ENCODE data around the gene CFAP65. TPM values are rescaled to one million over a fixed set of nuclear protein-coding genes. Genes with fewer than 3 reads are reported as not detected.
A peak's percentile ranks its signal among the peaks of the same experiment; 100 is the strongest.

The CFAP65 gene
- total and polyA plus RNA-seq, 2 of the 13 experiments (the other 11 are each of a cell fraction or from before 2014, with no cell fraction given), result 0.05 TPM; not detected in 1

DNA sequence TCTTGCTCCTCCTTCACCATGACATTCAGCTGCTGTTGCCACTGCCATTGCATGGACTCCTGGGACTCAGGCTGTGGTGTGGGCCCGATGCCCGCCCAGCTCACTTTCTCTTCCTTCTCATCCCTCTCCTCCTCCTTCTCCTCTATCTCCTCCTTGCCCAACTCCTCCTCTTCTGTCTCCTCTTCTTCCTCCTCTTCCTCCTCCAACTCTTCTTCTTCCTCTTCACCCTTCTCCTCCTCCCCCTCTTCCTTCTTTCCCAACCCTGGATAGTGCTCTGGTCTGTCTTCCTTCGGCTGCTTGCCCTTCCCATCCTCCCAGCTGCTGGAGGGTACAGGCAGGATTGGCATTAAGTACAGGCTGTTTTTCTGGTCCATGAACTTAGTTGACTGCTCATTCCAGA, 37.3 kb downstream of the CFAP65 start (continued):
- TF ChIP-seq NFAT5 (CRISPR knock-in tag; IDR thresholded peaks at IDR 0.05) (no peak), DZIP1 (CRISPR knock-in tag; IDR thresholded peaks at IDR 0.05) (no peak), KDM4B (CRISPR knock-in tag; IDR thresholded peaks at IDR 0.05) (no peak)

DNA sequence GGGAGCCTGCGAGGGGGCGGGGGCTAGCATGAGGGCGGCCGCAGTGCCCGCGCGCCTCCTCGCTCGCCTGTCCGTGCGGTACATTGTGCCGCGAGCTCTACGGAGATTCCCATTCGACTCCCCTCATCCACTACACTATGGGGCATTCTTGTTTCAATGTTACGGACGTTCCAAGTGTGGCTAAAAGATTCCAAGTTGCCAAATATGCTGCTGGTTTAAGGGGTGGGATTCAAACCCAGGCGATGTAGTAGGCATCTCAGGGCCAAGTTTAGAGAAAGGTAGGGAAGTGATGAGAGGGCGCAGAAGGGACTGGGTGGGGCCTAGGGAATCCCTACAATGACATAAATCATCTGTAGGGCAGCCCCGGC, 38.1 kb downstream of the CFAP65 start:
- Histone ChIP-seq H3K9ac (ENCODE audit: insufficient read depth, low read depth, low read length) (no peak overlapping the region), H3K4me3 (replicated peaks in 1 of 3; ENCODE audit: insufficient read depth in 1 of 3, low read depth in 2 of 3, low read length in 3 of 3) (peak overlapping the region in 1 of 3 experiments; percentile 64; a peak in 1 of 6 replicates), H3K36me3 (replicated peaks in 1 of 2; ENCODE audit: control insufficient read depth in 1 of 2, insufficient read depth in 2 of 2, low read length in 2 of 2) (no peaks in the 10 kb centered on the region), H3K79me2 (ENCODE audit: insufficient read depth, low read length) (no peaks in the 10 kb centered on the region), H3K27me3 (ENCODE audit: control insufficient read depth in 1 of 2, insufficient read depth in 2 of 2, low read length in 2 of 2) (peaks cover 38 to 80% of the 10 kb centered on the region in 2 experiments), H3K9me3 (ENCODE audit: low read length) (no peaks in the 10 kb centered on the region), H3K4me2 (ENCODE audit: low read depth, low read length) (peak overlapping the region; percentile 71), H3K4me1 (ENCODE audit: insufficient read depth, low read length) (peaks cover 28% of the 10 kb centered on the region), H2AFZ (ENCODE audit: low read length) (no peak overlapping the region), H3K27ac (ENCODE audit: extremely low read length, insufficient read depth, low read length) (no peak overlapping the region), H4K20me1 (ENCODE audit: insufficient read depth, low read length) (peaks cover 36% of the 10 kb centered on the region; the same call in 1 of the 2 replicates)
- intact Hi-C loops (cut with micrococcal nuclease; ENCODE audit: unreplicated experiment) (loop anchor here (2.0 kb wide), 1 partner anchor 26 kb away; no protein-coding TSS in a partner anchor), in situ Hi-C loops (cut with HindIII; ENCODE audit: extremely low pct_ligation_motif_present, low pct_unique_long_range_greater_than_20kb) (no loop called here)
- ChIA-PET CTCF (ENCODE audit: low intra/inter-chr PET ratio, low total read pairs) (interaction anchor here (2.1 kb wide), 1 partner anchor 23 kb away, joined by 7 read pairs; no protein-coding TSS in a partner anchor), POLR2A (no interaction called here)
- no peak for DNase-seq (ENCODE audit: low spot score)
- BruUV-seq (replicated peaks), result no TSS peak
- no peak; the same call in 2 of the 3 replicates for ATAC-seq
- WGBS (ENCODE audit: low lambda C conversion rate), result 12% methylated on average over 13 of the region's 20 CpGs
- no peak for FAIRE-seq
- TF ChIP-seq CBX5 (CRISPR knock-in tag; IDR thresholded peaks at IDR 0.05; ENCODE audit: borderline replicate concordance) (0 out of 2 replicates have a peak, but pooled peaks have one; percentile 35), ZBTB7B (CRISPR knock-in tag; IDR thresholded peaks at IDR 0.05) (0 out of 2 replicates have a peak, but pooled peaks have one; percentile 41), MXI1 (IDR thresholded peaks at IDR 0.05; ENCODE audit: borderline replicate concordance, low read depth, low read length) (0 out of 3 replicates have a peak, but pooled peaks have one; percentile 25), ZBTB2 (CRISPR knock-in tag; IDR thresholded peaks at IDR 0.05; ENCODE audit: low read depth) (no peak), ZNF558 (CRISPR knock-in tag; IDR thresholded peaks at IDR 0.05; ENCODE audit: borderline replicate concordance) (no peak), MEIS2 (CRISPR knock-in tag; IDR thresholded peaks at IDR 0.05) (no peak), NFATC3 (CRISPR knock-in tag; IDR thresholded peaks at IDR 0.05) (no peak), ZSCAN25 (CRISPR knock-in tag; IDR thresholded peaks at IDR 0.05) (peak; percentile 51)
- TF ChIP-seq, protein P1, sequence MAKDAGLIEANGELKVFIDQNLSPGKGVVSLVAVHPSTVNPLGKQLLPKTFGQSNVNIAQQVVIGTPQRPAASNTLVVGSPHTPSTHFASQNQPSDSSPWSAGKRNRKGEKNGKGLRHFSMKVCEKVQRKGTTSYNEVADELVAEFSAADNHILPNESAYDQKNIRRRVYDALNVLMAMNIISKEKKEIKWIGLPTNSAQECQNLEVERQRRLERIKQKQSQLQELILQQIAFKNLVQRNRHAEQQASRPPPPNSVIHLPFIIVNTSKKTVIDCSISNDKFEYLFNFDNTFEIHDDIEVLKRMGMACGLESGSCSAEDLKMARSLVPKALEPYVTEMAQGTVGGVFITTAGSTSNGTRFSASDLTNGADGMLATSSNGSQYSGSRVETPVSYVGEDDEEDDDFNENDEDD (CRISPR knock-in tag; IDR thresholded peaks at IDR 0.05; ENCODE audit: borderline replicate concordance), result peak; percentile 52; the same call in 1 of the 2 replicates

Measured in HepG2 (cell line).